Activated naive CD8-positive, alpha-beta T cell treated with anti-CD3 and anti-CD28 coated beads for 36 hours (primary cell): Measurements from ENCODE around the gene TLCD4. TPM values are rescaled to one million over a fixed set of nuclear protein-coding genes. Genes with fewer than 3 reads are reported as not detected.
"Not testable (repeated sequence)": the region's sequence is repeated elsewhere in the genome, so short reads cannot be mapped to it uniquely, and the experiment has no call there.

Experiments
- DNase-seq: peaks from one replicate; pipeline ENCODE4 v3.0.0; 2021
- H3K27ac Mint-ChIP-seq: one replicate; pipeline ENCODE4 v1.8.0; 2022; ENCODE audit warnings: mild to moderate bottlenecking, moderate library complexity, mixed read lengths
- H3K27me3 Mint-ChIP-seq: one replicate; pipeline ENCODE4 v1.8.0; 2022; ENCODE audit warnings: mild to moderate bottlenecking, mixed read lengths
- H3K36me3 Mint-ChIP-seq: one replicate; pipeline ENCODE4 v1.8.0; 2021; ENCODE audit warnings: mild to moderate bottlenecking, mixed read lengths
- H3K4me1 Mint-ChIP-seq: one replicate; pipeline ENCODE4 v1.8.0; 2021; ENCODE audit warnings: mixed read lengths
- H3K4me3 Mint-ChIP-seq: one replicate; pipeline ENCODE4 v1.8.0; 2022; ENCODE audit warnings: mild to moderate bottlenecking, moderate library complexity, mixed read lengths
- H3K9me3 Mint-ChIP-seq: one replicate; pipeline ENCODE4 v1.8.0; 2022; ENCODE audit warnings: mixed read lengths
- total RNA-seq, 2 experiments: library from RNA; stranded (reverse); gene quantifications; one replicate each; pipeline ENCODE4 v1.2.3, GENCODE V29; 2021

The TLCD4 gene
- total RNA-seq, 2 experiments from 2014 or later: 0.45 to 0.60 TPM

GRCh38 chr1:95118710-95119109, 1.6 kb downstream of the TLCD4 start:
- no peak for DNase-seq
- H3K4me1 Mint-ChIP-seq: peaks cover 5% of the 10 kb centered on the region
- no peak overlapping the region for H3K27ac Mint-ChIP-seq
- H3K9me3 Mint-ChIP-seq: no peaks in the 10 kb centered on the region
- peaks cover 61% of the 10 kb centered on the region for H3K27me3 Mint-ChIP-seq
- H3K36me3 Mint-ChIP-seq: no peaks in the 10 kb centered on the region
- peak overlapping the region; percentile 6 for H3K4me3 Mint-ChIP-seq

DNA sequence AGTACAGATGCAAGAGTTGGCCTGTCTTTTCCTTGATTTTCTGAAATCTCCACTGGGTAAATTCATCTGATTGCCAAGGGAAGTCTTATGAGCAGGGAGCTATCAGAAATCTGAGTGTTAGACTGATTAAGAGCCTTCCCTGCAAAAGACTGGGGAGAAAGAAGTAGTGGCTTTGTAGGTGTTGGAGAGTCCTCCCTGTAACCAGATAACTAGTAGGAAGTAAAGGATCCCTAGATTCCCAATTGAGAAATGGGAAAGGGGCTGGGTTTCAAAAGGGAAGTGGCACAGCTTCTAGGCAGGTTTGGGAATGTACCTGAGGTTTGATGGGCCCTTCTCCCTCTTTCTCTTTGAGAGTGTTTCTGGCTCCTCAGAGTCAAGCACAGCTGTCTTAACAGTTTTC, 2.1 kb downstream of the TLCD4 start:
- DNase-seq: no peak
- Mint-ChIP-seq H3K9me3 (no peaks in the 10 kb centered on the region), H3K4me1 (peaks cover 5% of the 10 kb centered on the region), H3K4me3 (no peak overlapping the region), H3K27ac (no peak overlapping the region), H3K36me3 (no peaks in the 10 kb centered on the region), H3K27me3 (peaks cover 61% of the 10 kb centered on the region)

DNA sequence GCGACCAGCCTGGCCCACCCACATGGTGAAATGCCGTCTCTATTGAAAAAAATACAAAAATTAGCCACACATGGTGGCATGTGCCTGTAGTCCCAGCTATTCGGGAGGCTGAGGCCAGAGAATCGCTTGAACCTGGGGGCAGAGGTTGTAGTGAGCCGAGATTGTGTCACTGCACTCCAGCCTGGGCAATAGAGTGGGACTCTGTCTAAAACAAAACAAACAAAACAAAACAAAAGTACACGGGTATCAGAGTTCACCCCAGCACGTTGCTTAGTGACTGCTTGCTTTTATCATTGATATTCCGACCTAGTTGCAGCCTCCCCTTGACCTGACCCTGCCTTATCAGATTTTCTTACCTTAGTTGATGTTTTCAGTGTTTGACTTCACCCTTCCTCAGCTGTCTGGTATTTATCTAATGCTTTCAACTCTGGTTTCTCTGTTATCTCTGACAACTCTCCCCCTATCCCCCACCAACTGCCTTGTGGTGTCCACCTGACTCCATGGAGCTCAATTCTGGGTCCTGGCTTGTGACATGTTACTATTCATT, 5.1 kb downstream of the TLCD4 start:
- Mint-ChIP-seq H3K4me1 (no peaks in the 10 kb centered on the region), H3K36me3 (no peaks in the 10 kb centered on the region), H3K4me3 (no peak overlapping the region), H3K9me3 (no peaks in the 10 kb centered on the region), H3K27ac (no peak overlapping the region), H3K27me3 (peaks cover 50% of the 10 kb centered on the region)
- DNase-seq: no peak

GRCh38 chr1:95124342-95124741, 7.2 kb downstream of the TLCD4 start:
- H3K27me3 Mint-ChIP-seq: peaks cover 34% of the 10 kb centered on the region

GRCh38 chr1:95126366-95126765, 9.2 kb downstream of the TLCD4 start:
- Mint-ChIP-seq H3K4me3 (no peak overlapping the region), H3K27me3 (peaks cover 15% of the 10 kb centered on the region), H3K27ac (no peak overlapping the region), H3K36me3 (no peaks in the 10 kb centered on the region), H3K4me1 (no peaks in the 10 kb centered on the region), H3K9me3 (no peaks in the 10 kb centered on the region)
- no peak for DNase-seq

More at GRCh38 chr1:95124342-95124741, 7.2 kb downstream of the TLCD4 start:
- DNase-seq: no peak
- Mint-ChIP-seq H3K27ac (no peak overlapping the region), H3K4me1 (no peaks in the 10 kb centered on the region), H3K9me3 (no peaks in the 10 kb centered on the region), H3K4me3 (no peak overlapping the region), H3K36me3 (no peaks in the 10 kb centered on the region)

- Mint-ChIP-seq H3K27me3 (peaks cover 12% of the 10 kb centered on the region), H3K9me3 (no peaks in the 10 kb centered on the region), H3K4me3 (no peak overlapping the region)
Measured at GRCh38 chr1:95126846-95127245, 9.7 kb downstream of the TLCD4 start.

DNA sequence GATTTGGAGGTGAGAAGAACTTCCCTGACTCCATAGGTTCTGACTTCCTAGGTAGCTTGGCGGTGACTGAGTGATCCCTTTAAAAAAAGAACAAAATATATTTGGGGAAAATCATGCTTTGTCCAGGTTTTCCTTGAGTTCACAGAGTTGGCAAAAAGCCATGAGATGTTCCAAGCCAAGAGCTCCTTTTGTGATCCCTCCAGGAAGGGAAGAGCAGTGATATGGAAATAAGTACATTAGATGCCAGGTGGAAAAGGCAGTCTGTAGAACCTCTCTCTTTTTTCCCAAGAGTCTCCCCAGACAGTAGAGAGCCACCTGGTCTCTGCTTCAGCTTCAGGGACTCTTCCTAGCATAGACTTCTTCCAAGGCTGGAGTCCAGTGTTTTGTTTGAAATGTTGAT, 10.2 kb downstream of the TLCD4 start:
- no peak overlapping the region for H3K27ac Mint-ChIP-seq

More at GRCh38 chr1:95126846-95127245, 9.7 kb downstream of the TLCD4 start:
- H3K27ac Mint-ChIP-seq: no peak overlapping the region
- H3K4me1 Mint-ChIP-seq: no peaks in the 10 kb centered on the region
- no peaks in the 10 kb centered on the region for H3K36me3 Mint-ChIP-seq
- no peak for DNase-seq

DNA sequence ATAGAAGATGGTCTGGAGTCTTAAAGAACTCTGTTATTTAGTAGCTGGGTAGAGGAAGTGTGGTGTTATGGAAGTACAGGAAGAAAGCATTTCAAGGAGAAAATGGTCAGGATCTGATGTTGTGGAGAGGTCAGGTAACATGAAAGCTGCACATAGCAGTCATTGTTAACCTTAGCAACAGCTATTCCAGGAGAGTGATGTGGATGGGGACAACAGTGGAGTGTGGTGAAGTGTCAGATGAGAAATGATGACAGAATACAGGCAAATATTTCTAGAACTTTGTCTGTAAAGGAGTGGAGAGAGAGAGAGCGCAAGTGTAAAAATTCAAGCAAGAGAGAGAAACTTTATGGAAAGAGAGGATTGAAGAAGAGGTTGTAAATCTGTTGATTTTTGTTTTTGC, 15.6 kb downstream of the TLCD4 start:
- Mint-ChIP-seq H3K4me3 (no peak overlapping the region), H3K4me1 (no peaks in the 10 kb centered on the region), H3K27me3 (peaks cover 2% of the 10 kb centered on the region), H3K36me3 (no peaks in the 10 kb centered on the region), H3K27ac (no peak overlapping the region), H3K9me3 (no peaks in the 10 kb centered on the region)
- DNase-seq: no peak

More for the DNA sequence above, 10.2 kb downstream of the TLCD4 start:
- DNase-seq: no peak
- peaks cover 6% of the 10 kb centered on the region for H3K27me3 Mint-ChIP-seq
- H3K36me3 Mint-ChIP-seq: no peaks in the 10 kb centered on the region
- H3K4me3 Mint-ChIP-seq: no peak overlapping the region
- H3K4me1 Mint-ChIP-seq: no peaks in the 10 kb centered on the region
- H3K9me3 Mint-ChIP-seq: no peaks in the 10 kb centered on the region

- Mint-ChIP-seq H3K4me3 (no peak overlapping the region), H3K4me1 (no peaks in the 10 kb centered on the region), H3K27ac (no peak overlapping the region), H3K27me3 (peaks cover 7% of the 10 kb centered on the region), H3K9me3 (no peaks in the 10 kb centered on the region), H3K36me3 (no peaks in the 10 kb centered on the region)
- no peak for DNase-seq
Measured at GRCh38 chr1:95133687-95134086, 16.5 kb downstream of the TLCD4 start.

- peaks cover 7% of the 10 kb centered on the region for H3K27me3 Mint-ChIP-seq
- H3K4me3 Mint-ChIP-seq: no peak overlapping the region
- H3K36me3 Mint-ChIP-seq: no peaks in the 10 kb centered on the region
- H3K4me1 Mint-ChIP-seq: no peaks in the 10 kb centered on the region
- no peak overlapping the region for H3K27ac Mint-ChIP-seq
- DNase-seq: no peak
- no peaks in the 10 kb centered on the region for H3K9me3 Mint-ChIP-seq
Measured at GRCh38 chr1:95138223-95138622, 21.1 kb downstream of the TLCD4 start.

- no peaks in the 10 kb centered on the region for H3K9me3 Mint-ChIP-seq
- no peaks in the 10 kb centered on the region for H3K4me1 Mint-ChIP-seq
- H3K27me3 Mint-ChIP-seq: peaks cover 7% of the 10 kb centered on the region
- no peak for DNase-seq
- H3K27ac Mint-ChIP-seq: no peak overlapping the region
- no peak overlapping the region for H3K4me3 Mint-ChIP-seq
- H3K36me3 Mint-ChIP-seq: no peaks in the 10 kb centered on the region
Measured at GRCh38 chr1:95139039-95139438, 21.9 kb downstream of the TLCD4 start.

GRCh38 chr1:95140791-95141190, 23.6 kb downstream of the TLCD4 start:
- H3K9me3 Mint-ChIP-seq: no peaks in the 10 kb centered on the region
- peaks cover 7% of the 10 kb centered on the region for H3K27me3 Mint-ChIP-seq
- H3K36me3 Mint-ChIP-seq: no peaks in the 10 kb centered on the region
- no peak for DNase-seq
- H3K4me1 Mint-ChIP-seq: no peaks in the 10 kb centered on the region
- no peak overlapping the region for H3K4me3 Mint-ChIP-seq
- H3K27ac Mint-ChIP-seq: no peak overlapping the region

GRCh38 chr1:95145493-95145892, 28.3 kb downstream of the TLCD4 start:
- H3K4me1 Mint-ChIP-seq: no peaks in the 10 kb centered on the region
- H3K9me3 Mint-ChIP-seq: no peaks in the 10 kb centered on the region
- no peak for DNase-seq
- H3K27ac Mint-ChIP-seq: no peak overlapping the region
- no peaks in the 10 kb centered on the region for H3K36me3 Mint-ChIP-seq
- H3K27me3 Mint-ChIP-seq: no peaks in the 10 kb centered on the region
- no peak overlapping the region for H3K4me3 Mint-ChIP-seq

DNA sequence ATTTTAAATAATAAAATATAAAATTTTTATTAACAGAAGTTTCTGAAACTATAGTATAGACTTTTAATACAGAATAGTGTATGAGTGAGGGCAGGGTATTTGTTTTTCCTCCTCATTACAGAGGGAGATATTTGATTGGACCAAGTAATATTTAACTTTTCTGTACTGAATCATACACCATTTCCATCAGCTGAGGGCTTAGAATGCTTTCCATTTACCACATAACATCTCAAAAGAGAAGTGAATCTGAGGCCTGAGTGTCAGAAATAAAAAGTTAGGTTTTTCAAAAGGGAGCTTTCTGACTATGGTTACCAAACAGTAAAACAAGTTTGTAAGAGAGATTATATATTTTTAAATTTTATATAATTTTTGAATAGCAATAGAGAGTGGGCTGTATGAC, 29.5 kb downstream of the TLCD4 start:
- Mint-ChIP-seq H3K9me3 (no peaks in the 10 kb centered on the region), H3K36me3 (no peaks in the 10 kb centered on the region), H3K27me3 (no peaks in the 10 kb centered on the region), H3K4me1 (no peaks in the 10 kb centered on the region), H3K4me3 (no peak overlapping the region), H3K27ac (no peak overlapping the region)
- no peak for DNase-seq

DNA sequence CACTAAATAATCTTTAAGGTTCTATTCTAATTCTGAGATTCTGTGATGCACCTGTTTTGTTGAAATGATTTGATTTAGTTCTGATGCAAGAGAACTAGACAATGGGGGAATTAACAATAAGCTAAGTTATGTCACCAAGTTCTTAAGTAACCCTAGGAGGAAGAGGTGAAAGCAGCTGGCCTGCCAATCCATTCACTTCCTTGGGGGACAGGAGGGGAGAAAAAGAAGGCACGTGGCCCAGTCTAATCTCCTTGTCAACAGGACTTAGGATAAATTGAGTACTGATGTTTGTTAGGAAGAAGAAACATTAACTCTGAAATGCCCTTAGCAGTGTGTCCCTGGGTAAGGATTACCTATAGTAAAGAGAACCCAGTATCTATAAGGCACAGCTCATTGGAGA, 36.9 kb downstream of the TLCD4 start:
- H3K4me1 Mint-ChIP-seq: no peaks in the 10 kb centered on the region
- H3K9me3 Mint-ChIP-seq: no peaks in the 10 kb centered on the region
- no peak for DNase-seq
- peaks cover 5% of the 10 kb centered on the region for H3K27me3 Mint-ChIP-seq
- no peak overlapping the region for H3K4me3 Mint-ChIP-seq
- H3K36me3 Mint-ChIP-seq: no peaks in the 10 kb centered on the region
- H3K27ac Mint-ChIP-seq: no peak overlapping the region

DNA sequence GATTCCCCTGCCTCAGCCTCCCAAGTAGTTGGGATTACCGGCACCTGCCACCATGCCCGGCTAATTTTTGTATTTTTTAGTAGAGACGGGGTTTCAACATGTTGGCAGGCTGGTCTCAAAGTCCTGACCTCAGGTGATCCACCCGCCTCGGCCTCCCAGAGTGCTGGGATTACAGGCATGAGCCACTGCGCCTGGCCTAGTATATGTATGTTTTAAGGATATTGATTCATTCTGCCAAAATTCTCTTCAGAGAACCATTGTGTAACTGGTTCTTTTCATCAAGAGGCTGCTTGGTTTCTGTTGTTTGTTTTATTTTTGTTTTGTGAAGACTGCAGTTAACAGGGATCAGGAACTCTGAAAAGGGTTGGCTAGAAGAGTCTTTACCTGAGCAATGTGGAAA, 48.4 kb downstream of the TLCD4 start:
- not testable (repeated sequence) for H3K4me1 Mint-ChIP-seq, H3K4me3 Mint-ChIP-seq

More for the DNA sequence above, 48.4 kb downstream of the TLCD4 start:
- peaks cover 13% of the 10 kb centered on the region for H3K27me3 Mint-ChIP-seq
- not testable (repeated sequence) for H3K36me3 Mint-ChIP-seq, H3K9me3 Mint-ChIP-seq, H3K27ac Mint-ChIP-seq, DNase-seq
